ENCODE results near the gene PAGE1.

The PAGE1 gene

DNA sequence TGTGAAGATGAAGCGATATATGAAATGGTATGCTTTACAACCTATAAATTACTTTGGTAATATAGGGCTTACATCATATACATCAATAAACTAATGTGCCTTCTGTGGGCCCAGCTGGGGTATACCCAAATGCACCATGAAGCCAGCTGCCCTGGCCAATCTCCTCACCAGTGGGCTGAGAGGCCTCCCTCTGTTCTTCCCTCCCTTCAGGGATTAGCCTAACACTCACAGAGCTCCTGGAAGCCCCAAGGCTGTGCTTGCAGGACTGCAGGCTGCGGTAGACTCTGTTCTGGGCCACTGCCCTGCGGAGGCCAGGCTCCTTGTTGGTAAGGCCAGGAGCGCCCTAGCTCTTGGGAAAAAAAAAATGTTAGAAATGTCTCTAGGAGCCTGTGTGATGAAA, 33.9 kb downstream of the PAGE1 start:
- Histone ChIP-seq H3K27me3 (ENCODE audit: control insufficient read depth, insufficient read depth, low read length) (no peaks in the 10 kb centered on the region), H2AFZ (no peak overlapping the region), H3K79me2 (no peaks in the 10 kb centered on the region), H3K27ac (no peak overlapping the region), H3K4me2 (ENCODE audit: low read length) (no peak overlapping the region), H3K36me3 (ENCODE audit: control insufficient read depth, insufficient read depth, low read length) (no peaks in the 10 kb centered on the region), H3K9me3 (ENCODE audit: control insufficient read depth, low read length) (no peaks in the 10 kb centered on the region), H3K4me1 (no peaks in the 10 kb centered on the region), H3K9ac (no peak overlapping the region), H3K4me3 (ENCODE audit: low read depth, low read length) (no peak overlapping the region)
- TF ChIP-seq CTCF (IDR thresholded peaks at IDR 0.05): no peak

- Histone ChIP-seq H3K27me3 (ENCODE audit: control insufficient read depth, insufficient read depth, low read length) (no peaks in the 10 kb centered on the region), H3K79me2 (no peaks in the 10 kb centered on the region), H3K4me3 (ENCODE audit: low read depth, low read length) (no peak overlapping the region), H3K4me2 (ENCODE audit: low read length) (no peak overlapping the region), H3K9ac (no peak overlapping the region), H3K9me3 (ENCODE audit: control insufficient read depth, low read length) (no peaks in the 10 kb centered on the region), H3K27ac (no peak overlapping the region), H2AFZ (no peak overlapping the region), H3K4me1 (no peaks in the 10 kb centered on the region), H3K36me3 (ENCODE audit: control insufficient read depth, insufficient read depth, low read length) (no peaks in the 10 kb centered on the region)
- TF ChIP-seq CTCF (IDR thresholded peaks at IDR 0.05): no peak
These were observed 36.0 kb downstream of the PAGE1 start for GRCh38 chrX:49659771-49660170.

- Histone ChIP-seq H3K4me1 (no peaks in the 10 kb centered on the region), H3K27me3 (ENCODE audit: control insufficient read depth, insufficient read depth, low read length) (no peaks in the 10 kb centered on the region), H3K4me3 (ENCODE audit: low read depth, low read length) (no peak overlapping the region)
These were observed 39.3 kb downstream of the PAGE1 start for GRCh38 chrX:49656533-49656932.

DNA sequence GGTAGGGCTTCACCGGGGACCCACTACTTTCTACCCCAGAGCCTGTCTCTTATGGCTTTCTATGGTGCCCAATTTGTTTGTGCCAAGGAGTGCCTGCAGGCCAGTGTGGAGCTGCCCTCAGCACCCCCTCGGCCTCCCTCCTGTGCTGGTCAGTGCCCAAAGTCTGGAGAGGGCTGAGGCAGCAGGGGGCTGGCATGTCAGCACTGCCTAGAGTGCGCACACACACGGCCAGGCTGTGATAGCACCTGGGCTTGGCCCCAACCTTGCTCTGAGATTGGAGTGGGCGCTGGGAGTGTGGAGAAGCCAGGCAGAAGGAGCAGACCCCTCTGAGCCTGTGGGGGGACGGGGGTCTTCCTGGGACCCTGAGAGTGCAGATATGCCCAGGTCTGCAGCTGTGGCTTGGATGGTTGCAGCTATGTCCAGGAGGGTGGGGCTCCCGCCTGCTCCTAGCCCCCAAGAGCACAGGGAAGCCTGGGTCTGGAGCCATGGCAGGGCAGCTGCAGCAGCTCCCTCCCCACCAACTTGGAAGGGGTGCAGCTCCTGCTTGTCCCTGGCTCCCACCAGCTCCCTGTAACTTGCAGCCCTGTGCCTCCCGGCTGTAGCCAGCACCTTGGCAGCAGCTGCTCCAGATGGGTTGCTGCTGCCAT, 50.7 kb downstream of the PAGE1 start:
- no peaks in the 10 kb centered on the region for H3K36me3 ChIP-seq (ENCODE audit: control insufficient read depth, insufficient read depth, low read length)
- no peaks in the 10 kb centered on the region for H3K27me3 ChIP-seq (ENCODE audit: control insufficient read depth, insufficient read depth, low read length)
- no peaks in the 10 kb centered on the region for H3K9me3 ChIP-seq (ENCODE audit: control insufficient read depth, low read length)
- no peaks in the 10 kb centered on the region for H3K79me2 ChIP-seq
- no peak overlapping the region for H3K9ac ChIP-seq
- H3K27ac ChIP-seq: no peak overlapping the region
- no peak for TF ChIP-seq CTCF (IDR thresholded peaks at IDR 0.05)
- no peak overlapping the region for H3K4me3 ChIP-seq (ENCODE audit: low read depth, low read length)
- H3K4me1 ChIP-seq: no peaks in the 10 kb centered on the region
- no peak overlapping the region for H3K4me2 ChIP-seq (ENCODE audit: low read length)
- no peak overlapping the region for H2AFZ ChIP-seq

More at GRCh38 chrX:49656533-49656932, 39.3 kb downstream of the PAGE1 start:
- no peaks in the 10 kb centered on the region for H3K79me2 ChIP-seq
- H3K27ac ChIP-seq: no peak overlapping the region
- TF ChIP-seq CTCF (IDR thresholded peaks at IDR 0.05): no peak
- H2AFZ ChIP-seq: no peak overlapping the region
- H3K9ac ChIP-seq: no peak overlapping the region
- H3K9me3 ChIP-seq (ENCODE audit: control insufficient read depth, low read length): no peaks in the 10 kb centered on the region
- no peak overlapping the region for H3K4me2 ChIP-seq (ENCODE audit: low read length)
- no peaks in the 10 kb centered on the region for H3K36me3 ChIP-seq (ENCODE audit: control insufficient read depth, insufficient read depth, low read length)
